Measurements from ENCODE around the gene SLC7A5.
"Not testable (repeated sequence)": the region's sequence is repeated elsewhere in the genome, so short reads cannot be mapped to it uniquely, and the experiment has no call there.

The SLC7A5 gene

GRCh38 chr16:87819282-87819681 lies 50.0 kb downstream of the SLC7A5 start:
- no peak overlapping the region for H3K9ac ChIP-seq (ENCODE audit: low read depth, low read length)
- H3K27me3 ChIP-seq (ENCODE audit: insufficient read depth, low read length) = no peaks in the 10 kb centered on the region; the same call in 1 of the 2 replicates
- H3K9me3 ChIP-seq (ENCODE audit: insufficient read depth, low read depth, low read length) = peaks cover 13% of the 10 kb centered on the region
- H3K4me1 ChIP-seq (ENCODE audit: insufficient read depth, low read length) = peaks cover 19% of the 10 kb centered on the region; the same call in 1 of the 2 replicates
- H3K27ac ChIP-seq (ENCODE audit: low read length) = no peak overlapping the region
- H3K36me3 ChIP-seq (ENCODE audit: insufficient read depth, low read depth, low read length) = no peaks in the 10 kb centered on the region
- H3K4me3 ChIP-seq (ENCODE audit: low read length) = no peak overlapping the region

- H3K4me3 ChIP-seq (ENCODE audit: low read length) = no peak overlapping the region
- no peaks in the 10 kb centered on the region; the same call in 1 of the 2 replicates for H3K27me3 ChIP-seq (ENCODE audit: insufficient read depth, low read length)
- no peak overlapping the region for H3K27ac ChIP-seq (ENCODE audit: low read length)
- no peak overlapping the region for H3K9ac ChIP-seq (ENCODE audit: low read depth, low read length)
- no peaks in the 10 kb centered on the region for H3K36me3 ChIP-seq (ENCODE audit: insufficient read depth, low read depth, low read length)
- H3K9me3 ChIP-seq (ENCODE audit: insufficient read depth, low read depth, low read length) = peaks cover 13% of the 10 kb centered on the region
- H3K4me1 ChIP-seq (ENCODE audit: insufficient read depth, low read length) = peaks cover 19% of the 10 kb centered on the region; the same call in 1 of the 2 replicates
Measured at GRCh38 chr16:87818533-87819161, 50.7 kb downstream of the SLC7A5 start.

DNA sequence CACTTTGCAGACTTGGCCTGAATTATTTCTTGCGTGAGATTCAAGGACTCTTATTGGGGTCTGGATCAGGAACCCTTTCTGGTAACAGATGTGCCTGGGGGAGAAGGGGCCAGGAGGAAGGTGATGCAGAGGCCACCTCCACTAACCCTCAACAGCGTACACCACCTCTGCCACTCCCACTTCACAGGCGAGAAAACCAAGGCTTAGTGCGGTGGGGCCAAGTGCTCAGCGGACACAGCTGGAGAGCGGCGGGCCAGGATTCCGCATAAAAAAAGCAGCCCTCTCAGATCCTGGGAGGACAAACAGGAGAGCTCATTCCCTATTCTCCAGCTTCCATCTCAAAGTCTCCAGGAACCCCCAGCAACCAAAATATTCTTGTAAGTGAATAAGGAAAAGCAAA lies 51.4 kb downstream of the SLC7A5 start:
- H3K9me3 ChIP-seq (ENCODE audit: insufficient read depth, low read depth, low read length) = peaks cover 13% of the 10 kb centered on the region
- H3K27me3 ChIP-seq (ENCODE audit: insufficient read depth, low read length) = no peaks in the 10 kb centered on the region; the same call in 1 of the 2 replicates
- H3K36me3 ChIP-seq (ENCODE audit: insufficient read depth, low read depth, low read length) = no peaks in the 10 kb centered on the region
- no peak overlapping the region for H3K4me3 ChIP-seq (ENCODE audit: low read length)
- H3K27ac ChIP-seq (ENCODE audit: low read length) = no peak overlapping the region
- no peak overlapping the region for H3K9ac ChIP-seq (ENCODE audit: low read depth, low read length)
- H3K4me1 ChIP-seq (ENCODE audit: insufficient read depth, low read length) = peaks cover 16% of the 10 kb centered on the region; the same call in 1 of the 2 replicates

DNA sequence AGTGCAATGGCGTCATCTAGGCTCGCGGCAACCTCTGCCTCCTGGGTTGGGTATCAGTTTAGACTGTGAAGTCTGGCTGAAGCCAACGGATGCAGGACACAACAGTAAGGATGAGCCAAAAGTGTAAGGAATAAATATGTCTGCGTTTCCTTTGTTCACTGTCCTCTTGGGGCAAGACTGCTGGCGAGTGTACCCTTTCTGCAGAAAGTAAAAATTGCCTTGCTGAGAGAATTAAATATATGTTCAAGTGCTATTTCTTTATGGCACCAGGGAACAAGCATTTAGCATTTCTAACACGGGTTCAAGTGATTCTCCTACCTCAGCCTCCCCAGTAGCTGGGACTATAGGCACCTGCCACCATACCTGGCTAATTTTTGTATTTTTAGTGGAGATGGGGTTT lies 51.9 kb downstream of the SLC7A5 start:
- Histone ChIP-seq H3K4me1 (ENCODE audit: insufficient read depth, low read length) (peaks cover 11% of the 10 kb centered on the region; the same call in 1 of the 2 replicates), H3K9me3 (ENCODE audit: insufficient read depth, low read depth, low read length) (peaks cover 13% of the 10 kb centered on the region)
- not testable (repeated sequence) for H3K27ac ChIP-seq (ENCODE audit: low read length); H3K9ac ChIP-seq (ENCODE audit: low read depth, low read length); H3K4me3 ChIP-seq (ENCODE audit: low read length); H3K36me3 ChIP-seq (ENCODE audit: insufficient read depth, low read depth, low read length); H3K27me3 ChIP-seq (ENCODE audit: insufficient read depth, low read length)

DNA sequence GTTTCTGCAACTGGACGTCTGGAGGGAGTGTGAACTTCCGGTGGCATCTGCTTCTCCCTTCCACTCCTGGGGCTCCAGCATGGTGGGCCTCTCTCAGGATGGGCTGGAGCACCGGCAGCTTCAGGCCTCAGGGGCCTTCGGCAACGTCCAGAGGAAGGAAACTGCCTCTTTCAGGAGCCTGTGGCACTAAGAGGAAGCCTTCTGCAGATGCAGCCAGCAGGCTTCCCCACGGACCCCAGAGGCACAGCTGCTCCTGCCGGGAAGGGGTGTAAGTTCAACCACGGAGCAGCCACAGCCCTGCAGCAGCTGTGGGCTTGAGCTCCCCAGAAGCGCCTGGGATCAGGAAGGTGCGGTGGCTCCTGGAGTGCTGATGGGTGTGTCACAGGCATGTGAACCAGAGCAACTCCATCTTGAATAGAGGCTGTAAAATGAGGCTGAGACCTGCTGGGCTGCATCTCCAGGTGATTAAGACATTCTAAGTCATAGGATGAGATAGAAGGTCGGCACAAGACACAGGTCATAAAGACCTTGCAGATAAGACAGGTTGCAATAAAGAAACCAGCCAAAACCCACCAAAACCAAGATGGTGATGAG lies 52.7 kb downstream of the SLC7A5 start:
- Histone ChIP-seq H3K36me3 (ENCODE audit: insufficient read depth, low read depth, low read length) (no peaks in the 10 kb centered on the region), H3K4me1 (ENCODE audit: insufficient read depth, low read length) (peaks cover 6% of the 10 kb centered on the region; the same call in 1 of the 2 replicates), H3K9ac (ENCODE audit: low read depth, low read length) (no peak overlapping the region), H3K9me3 (ENCODE audit: insufficient read depth, low read depth, low read length) (peaks cover 13% of the 10 kb centered on the region), H3K27me3 (ENCODE audit: insufficient read depth, low read length) (no peaks in the 10 kb centered on the region), H3K4me3 (ENCODE audit: low read length) (no peak overlapping the region), H3K27ac (ENCODE audit: low read length) (no peak overlapping the region)

- Histone ChIP-seq H3K9ac (ENCODE audit: low read depth, low read length) (no peak overlapping the region), H3K4me3 (ENCODE audit: low read length) (no peak overlapping the region), H3K9me3 (ENCODE audit: insufficient read depth, low read depth, low read length) (peaks cover 13% of the 10 kb centered on the region), H3K36me3 (ENCODE audit: insufficient read depth, low read depth, low read length) (no peaks in the 10 kb centered on the region), H3K27me3 (ENCODE audit: insufficient read depth, low read length) (no peaks in the 10 kb centered on the region), H3K4me1 (ENCODE audit: insufficient read depth, low read length) (0 out of 2 replicates have a peak, but pooled peaks cover 5% of the 10 kb centered on the region), H3K27ac (ENCODE audit: low read length) (no peak overlapping the region)
Measured at GRCh38 chr16:87815567-87815966, 53.7 kb downstream of the SLC7A5 start.

DNA sequence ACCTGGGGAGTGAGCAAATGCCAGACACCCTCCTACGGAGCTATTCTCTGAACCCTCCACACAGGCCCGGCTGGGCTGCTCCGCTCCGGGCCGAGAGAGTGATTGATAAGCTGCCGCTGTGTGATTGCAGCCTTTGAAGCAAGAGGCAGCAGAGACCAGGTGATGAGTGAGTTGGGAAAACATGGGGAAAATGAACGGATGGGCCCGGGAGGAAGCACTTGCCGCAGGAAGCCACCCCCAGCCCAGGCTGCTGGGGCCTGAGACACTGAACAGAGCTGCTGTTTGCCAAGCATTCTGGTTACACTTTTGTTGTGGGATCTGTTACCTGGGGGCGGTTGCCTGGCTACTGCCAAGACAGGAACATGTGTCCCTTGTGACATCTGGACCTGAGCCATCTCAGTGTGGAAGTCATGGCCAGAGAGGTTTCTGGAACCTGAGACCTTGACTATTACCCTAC lies 57.1 kb downstream of the SLC7A5 start:
- no peaks in the 10 kb centered on the region for H3K27me3 ChIP-seq (ENCODE audit: insufficient read depth, low read length)
- H3K4me3 ChIP-seq (ENCODE audit: low read length) = no peak overlapping the region

DNA sequence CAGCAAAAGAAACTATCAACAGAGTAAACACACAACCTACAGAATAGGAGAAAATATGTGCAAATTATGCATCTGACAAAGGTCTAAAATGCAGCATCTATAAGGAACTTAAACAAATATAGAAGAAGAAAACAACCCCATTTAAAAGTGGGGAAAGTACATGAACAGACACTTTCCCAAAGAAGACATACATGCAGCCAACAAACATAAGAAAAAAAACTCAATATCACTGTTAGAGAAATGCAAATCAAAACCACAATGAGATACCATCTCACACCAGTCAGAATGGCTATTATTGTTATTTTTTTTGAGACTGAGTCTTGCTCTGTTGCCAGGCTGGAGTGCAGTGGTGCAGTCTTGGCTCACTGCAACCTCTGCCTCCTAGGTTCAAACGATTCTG lies 57.9 kb downstream of the SLC7A5 start:
- not testable (repeated sequence) for H3K27me3 ChIP-seq (ENCODE audit: insufficient read depth, low read length); H3K9me3 ChIP-seq (ENCODE audit: insufficient read depth, low read depth, low read length); H3K9ac ChIP-seq (ENCODE audit: low read depth, low read length); H3K4me1 ChIP-seq (ENCODE audit: insufficient read depth, low read length); H3K27ac ChIP-seq (ENCODE audit: low read length); H3K36me3 ChIP-seq (ENCODE audit: insufficient read depth, low read depth, low read length); H3K4me3 ChIP-seq (ENCODE audit: low read length)

More for the DNA sequence above, 57.1 kb downstream of the SLC7A5 start:
- no peak overlapping the region for H3K9ac ChIP-seq (ENCODE audit: low read depth, low read length)
- no peaks in the 10 kb centered on the region; the same call in 1 of the 2 replicates for H3K4me1 ChIP-seq (ENCODE audit: insufficient read depth, low read length)
- no peaks in the 10 kb centered on the region for H3K36me3 ChIP-seq (ENCODE audit: insufficient read depth, low read depth, low read length)
- H3K27ac ChIP-seq (ENCODE audit: low read length) = no peak overlapping the region
- peaks cover 5% of the 10 kb centered on the region for H3K9me3 ChIP-seq (ENCODE audit: insufficient read depth, low read depth, low read length)

DNA sequence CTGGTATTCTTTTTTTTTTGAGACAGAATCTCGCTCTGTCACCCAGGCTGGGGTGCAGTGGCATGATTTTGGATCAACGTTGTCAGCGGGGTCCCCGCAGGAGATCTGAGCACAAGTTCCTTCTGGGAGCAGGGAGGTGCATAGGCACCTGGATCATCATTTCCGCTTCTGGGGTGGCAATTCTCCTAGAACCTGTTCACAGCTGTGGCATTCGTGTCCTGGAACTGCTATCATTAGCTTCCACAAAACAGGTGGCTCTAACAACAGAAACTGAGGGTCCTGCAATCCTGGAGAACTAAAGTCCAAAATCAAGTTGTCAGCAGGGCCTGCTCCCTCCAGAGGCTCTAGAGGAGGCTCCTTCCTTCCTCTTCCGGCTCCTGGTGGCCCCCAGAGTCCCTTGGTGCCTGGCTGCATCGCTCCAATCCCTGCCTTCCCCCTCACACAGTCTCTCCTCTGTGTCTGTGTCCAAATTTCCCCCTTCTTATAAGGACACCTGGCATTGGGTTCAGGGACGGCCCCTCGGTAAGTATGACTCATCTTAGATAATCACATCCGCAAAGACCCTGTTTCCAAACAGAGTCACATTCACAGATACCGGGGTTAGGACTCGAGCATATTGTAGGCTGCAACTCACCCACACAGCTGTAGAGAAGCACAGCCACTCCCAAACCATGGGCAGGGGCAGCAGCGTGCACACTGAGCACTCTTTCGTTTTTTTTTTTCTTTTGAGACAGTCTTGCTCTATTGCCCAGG lies 60.0 kb downstream of the SLC7A5 start:
- H3K4me3 ChIP-seq (ENCODE audit: low read length) = no peak overlapping the region
- H3K36me3 ChIP-seq (ENCODE audit: insufficient read depth, low read depth, low read length) = no peaks in the 10 kb centered on the region
- no peak overlapping the region for H3K9ac ChIP-seq (ENCODE audit: low read depth, low read length)
- no peaks in the 10 kb centered on the region for H3K9me3 ChIP-seq (ENCODE audit: insufficient read depth, low read depth, low read length)
- H3K27ac ChIP-seq (ENCODE audit: low read length) = no peak overlapping the region
- no peaks in the 10 kb centered on the region for H3K27me3 ChIP-seq (ENCODE audit: insufficient read depth, low read length)
- H3K4me1 ChIP-seq (ENCODE audit: insufficient read depth, low read length) = no peaks in the 10 kb centered on the region; the same call in 1 of the 2 replicates

DNA sequence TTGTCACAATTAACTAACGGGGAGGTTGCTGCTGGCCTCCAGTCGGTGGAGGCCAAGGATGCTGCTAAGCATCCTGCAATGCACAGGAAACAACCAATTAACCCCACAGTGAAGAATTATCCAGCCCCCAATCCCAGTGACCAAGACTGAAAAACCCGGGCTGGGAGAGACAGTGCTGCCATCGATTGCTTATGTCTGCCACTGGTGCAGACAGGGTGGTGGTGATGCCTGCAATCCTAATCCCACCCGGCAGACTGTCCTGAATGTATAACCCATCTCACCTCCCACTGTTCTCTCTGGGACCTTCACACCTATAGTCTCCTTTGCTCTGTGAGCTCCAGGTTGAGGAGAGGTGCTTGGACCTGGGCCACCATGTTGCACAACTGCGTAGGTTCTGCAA lies 61.2 kb downstream of the SLC7A5 start:
- Histone ChIP-seq H3K4me3 (ENCODE audit: low read length) (no peak overlapping the region), H3K9me3 (ENCODE audit: insufficient read depth, low read depth, low read length) (no peaks in the 10 kb centered on the region), H3K36me3 (ENCODE audit: insufficient read depth, low read depth, low read length) (no peaks in the 10 kb centered on the region), H3K27ac (ENCODE audit: low read length) (no peak overlapping the region), H3K27me3 (ENCODE audit: insufficient read depth, low read length) (no peaks in the 10 kb centered on the region), H3K4me1 (ENCODE audit: insufficient read depth, low read length) (no peaks in the 10 kb centered on the region; the same call in 1 of the 2 replicates), H3K9ac (ENCODE audit: low read depth, low read length) (no peak overlapping the region)

- H3K9me3 ChIP-seq (ENCODE audit: insufficient read depth, low read depth, low read length) = no peaks in the 10 kb centered on the region
- H3K36me3 ChIP-seq (ENCODE audit: insufficient read depth, low read depth, low read length) = no peaks in the 10 kb centered on the region
- H3K4me3 ChIP-seq (ENCODE audit: low read length) = no peak overlapping the region
- no peaks in the 10 kb centered on the region; the same call in 1 of the 2 replicates for H3K4me1 ChIP-seq (ENCODE audit: insufficient read depth, low read length)
- H3K9ac ChIP-seq (ENCODE audit: low read depth, low read length) = no peak overlapping the region
- no peak overlapping the region for H3K27ac ChIP-seq (ENCODE audit: low read length)
- no peaks in the 10 kb centered on the region for H3K27me3 ChIP-seq (ENCODE audit: insufficient read depth, low read length)
Measured at GRCh38 chr16:87806641-87807546, 62.4 kb downstream of the SLC7A5 start.

Data from iPS-20b (cell line).